ENCODE measurements around the gene DBNDD2. TPM values are rescaled to one million over a fixed set of nuclear protein-coding genes. Genes with fewer than 3 reads are reported as not detected.

Gene DBNDD2
- total RNA-seq, 1 donor, result 6.6 TPM

DNA sequence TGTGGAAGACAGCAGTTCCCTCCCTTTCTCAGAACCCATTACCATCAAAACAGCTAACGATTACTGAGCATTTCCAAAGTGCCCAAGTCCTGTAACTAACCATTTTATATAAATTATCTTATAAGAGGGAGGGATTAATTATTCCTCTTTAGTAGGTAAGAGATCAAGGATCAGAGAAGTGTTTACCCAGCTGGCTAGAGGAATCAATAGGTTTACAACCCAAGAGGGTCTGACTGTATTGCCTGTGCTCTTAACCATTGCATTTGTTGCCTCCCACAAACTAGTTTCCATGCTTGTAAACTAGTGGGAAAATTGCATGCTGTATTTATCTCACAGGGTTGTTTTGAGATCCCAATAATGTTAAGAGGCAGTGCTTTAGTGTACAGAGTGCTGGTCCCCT lies 3.7 kb upstream of the DBNDD2 start:
- H3K9me3 ChIP-seq (ENCODE audit: low read depth, low read length), result no peaks in the 10 kb centered on the region
- no peak overlapping the region for H3K4me3 ChIP-seq (ENCODE audit: low read length)
- H3K27me3 ChIP-seq (ENCODE audit: insufficient read depth, low read length), result peaks cover 8% of the 10 kb centered on the region
- H3K4me1 ChIP-seq (ENCODE audit: insufficient read depth, low read length), result peaks cover 31% of the 10 kb centered on the region

- H3K27me3 ChIP-seq (ENCODE audit: insufficient read depth, low read length), result peaks cover 8% of the 10 kb centered on the region
- H3K4me3 ChIP-seq (ENCODE audit: low read length), result peak overlapping the region; percentile 57
Measured at GRCh38 chr20:45405571-45406259, 2.4 kb upstream of the DBNDD2 start.

GRCh38 chr20:45406260-45407066 lies 1.6 kb upstream of the DBNDD2 start:
- Histone ChIP-seq H3K9me3 (ENCODE audit: low read depth, low read length) (no peaks in the 10 kb centered on the region), H3K4me1 (ENCODE audit: insufficient read depth, low read length) (peaks cover 31% of the 10 kb centered on the region), H3K4me3 (ENCODE audit: low read length) (peak overlapping the region; percentile 57), H3K27me3 (ENCODE audit: insufficient read depth, low read length) (peaks cover 8% of the 10 kb centered on the region)

More at GRCh38 chr20:45405571-45406259, 2.4 kb upstream of the DBNDD2 start:
- H3K9me3 ChIP-seq (ENCODE audit: low read depth, low read length), result no peaks in the 10 kb centered on the region
- H3K4me1 ChIP-seq (ENCODE audit: insufficient read depth, low read length), result peaks cover 31% of the 10 kb centered on the region

GRCh38 chr20:45407067-45407745 lies 883 bp upstream of the DBNDD2 start:
- peak overlapping the region; percentile 57 for H3K4me3 ChIP-seq (ENCODE audit: low read length)
- no peaks in the 10 kb centered on the region for H3K9me3 ChIP-seq (ENCODE audit: low read depth, low read length)
- peaks cover 8% of the 10 kb centered on the region for H3K27me3 ChIP-seq (ENCODE audit: insufficient read depth, low read length)
- H3K4me1 ChIP-seq (ENCODE audit: insufficient read depth, low read length), result peaks cover 31% of the 10 kb centered on the region

DNA sequence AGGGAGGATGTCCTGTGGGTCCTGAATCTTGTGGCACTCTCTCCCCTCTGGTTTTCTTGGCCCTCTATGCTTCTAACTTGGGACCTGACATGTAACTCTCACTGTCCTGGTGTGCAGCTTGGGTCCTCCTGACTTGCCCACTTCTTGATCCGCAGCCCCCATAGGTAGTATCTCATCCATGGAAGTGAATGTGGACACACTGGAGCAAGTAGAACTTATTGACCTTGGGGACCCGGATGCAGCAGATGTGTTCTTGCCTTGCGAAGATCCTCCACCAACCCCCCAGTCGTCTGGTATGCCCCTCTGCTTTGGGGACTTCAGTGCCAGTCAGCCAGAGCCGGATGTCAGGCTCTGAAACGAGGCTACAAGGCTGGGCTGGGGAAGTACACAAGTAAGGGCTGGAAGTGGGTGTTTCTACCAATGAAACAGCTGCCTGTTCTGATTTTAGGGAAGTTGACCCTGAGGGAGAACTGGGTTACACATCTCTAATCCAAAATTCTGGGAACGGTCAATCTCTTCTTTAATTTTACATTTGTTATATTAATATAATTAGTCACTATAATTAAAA lies 641 bp downstream of the DBNDD2 start:
- no peaks in the 10 kb centered on the region for H3K9me3 ChIP-seq (ENCODE audit: low read depth, low read length)
- H3K4me1 ChIP-seq (ENCODE audit: insufficient read depth, low read length), result peaks cover 31% of the 10 kb centered on the region
- peaks cover 8% of the 10 kb centered on the region for H3K27me3 ChIP-seq (ENCODE audit: insufficient read depth, low read length)
- H3K4me3 ChIP-seq (ENCODE audit: low read length), result no peak overlapping the region

GRCh38 chr20:45409521-45410272 lies 1.6 kb downstream of the DBNDD2 start:
- Histone ChIP-seq H3K4me3 (ENCODE audit: low read length) (no peak overlapping the region), H3K4me1 (ENCODE audit: insufficient read depth, low read length) (peaks cover 31% of the 10 kb centered on the region), H3K27me3 (ENCODE audit: insufficient read depth, low read length) (peaks cover 6% of the 10 kb centered on the region), H3K9me3 (ENCODE audit: low read depth, low read length) (no peaks in the 10 kb centered on the region)

DNA sequence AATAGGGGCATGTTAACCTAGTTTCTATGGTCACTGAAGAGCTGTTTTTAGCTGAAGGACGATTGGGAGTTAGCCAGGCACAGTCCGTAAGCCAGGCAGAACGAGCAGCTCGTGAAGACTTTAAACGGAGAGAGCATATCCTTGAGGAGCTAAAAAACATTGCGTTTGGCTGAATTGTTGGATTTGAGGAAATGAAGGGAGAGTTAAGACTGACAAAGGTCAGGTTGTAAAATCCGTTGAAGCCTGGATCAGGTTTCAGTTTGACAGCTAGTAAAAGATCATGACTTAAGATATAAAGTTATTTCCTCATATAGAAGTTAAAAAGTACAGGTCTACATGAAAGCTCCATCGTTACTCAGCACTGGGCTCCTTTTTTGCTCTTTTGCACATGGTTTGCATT lies 2.8 kb downstream of the DBNDD2 start:
- no peaks in the 10 kb centered on the region for H3K27me3 ChIP-seq (ENCODE audit: insufficient read depth, low read length)
- H3K4me1 ChIP-seq (ENCODE audit: insufficient read depth, low read length), result peaks cover 24% of the 10 kb centered on the region
- no peaks in the 10 kb centered on the region for H3K9me3 ChIP-seq (ENCODE audit: low read depth, low read length)
- no peak overlapping the region for H3K4me3 ChIP-seq (ENCODE audit: low read length)

GRCh38 chr20:45412653-45413052 lies 4.6 kb downstream of the DBNDD2 start:
- no peak overlapping the region for H3K4me3 ChIP-seq (ENCODE audit: low read length)
- H3K9me3 ChIP-seq (ENCODE audit: low read depth, low read length), result no peaks in the 10 kb centered on the region
- H3K4me1 ChIP-seq (ENCODE audit: insufficient read depth, low read length), result peaks cover 23% of the 10 kb centered on the region
- no peaks in the 10 kb centered on the region for H3K27me3 ChIP-seq (ENCODE audit: insufficient read depth, low read length)

DNA sequence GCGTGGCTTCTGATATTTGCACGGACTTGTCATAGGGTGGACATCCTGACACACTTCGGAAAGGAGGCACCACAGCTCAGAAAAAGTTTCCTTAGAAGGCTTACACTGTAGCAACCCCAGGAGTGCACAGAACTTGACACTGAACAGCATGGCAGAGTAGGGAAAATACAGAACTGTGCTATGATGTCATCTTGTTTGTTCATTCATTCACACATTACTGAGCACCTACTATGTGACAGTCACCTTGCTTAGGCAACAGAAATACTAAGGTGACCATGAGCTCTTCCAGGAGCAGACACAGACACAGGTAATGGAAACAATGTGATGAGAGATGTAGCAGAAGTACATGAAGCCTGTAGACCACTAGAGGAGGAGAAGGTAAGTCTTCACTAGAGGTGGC lies 5.4 kb downstream of the DBNDD2 start:
- Histone ChIP-seq H3K9me3 (ENCODE audit: low read depth, low read length) (no peaks in the 10 kb centered on the region), H3K4me1 (ENCODE audit: insufficient read depth, low read length) (peaks cover 21% of the 10 kb centered on the region)

DNA sequence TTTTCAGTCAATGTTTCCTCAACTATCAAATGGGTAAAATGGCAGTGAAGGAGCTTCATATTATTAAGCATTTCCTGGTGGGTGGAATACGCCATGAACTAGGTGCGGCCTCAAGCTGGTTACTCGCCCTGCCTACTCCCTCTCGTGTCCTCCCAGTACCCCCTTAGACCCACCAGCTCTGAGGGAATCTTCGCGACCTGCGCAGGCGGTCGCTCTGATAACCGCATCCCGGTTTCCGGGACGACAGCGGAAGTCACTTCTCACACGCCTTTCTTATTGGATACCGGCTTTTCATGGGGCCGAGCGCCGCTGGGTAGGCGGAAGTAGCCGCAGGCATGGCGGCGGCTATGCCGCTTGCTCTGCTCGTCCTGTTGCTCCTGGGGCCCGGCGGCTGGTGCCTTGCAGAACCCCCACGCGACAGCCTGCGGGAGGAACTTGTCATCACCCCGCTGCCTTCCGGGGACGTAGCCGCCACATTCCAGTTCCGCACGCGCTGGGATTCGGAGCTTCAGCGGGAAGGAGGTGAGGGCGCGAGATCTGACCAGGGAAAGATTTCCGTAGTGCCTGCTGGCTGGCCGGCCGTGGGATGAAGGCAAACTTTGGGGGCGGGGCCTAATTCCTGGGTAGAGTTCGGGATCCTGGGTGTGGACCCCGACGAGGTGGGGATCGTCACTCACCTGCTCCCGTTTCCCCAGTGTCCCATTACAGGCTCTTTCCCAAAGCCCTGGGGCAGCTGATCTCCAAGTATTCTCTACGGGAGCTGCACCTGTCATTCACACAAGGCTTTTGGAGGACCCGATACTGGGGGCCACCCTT lies 7.9 kb downstream of the DBNDD2 start, which contains the start of gene PIGT:
Gene PIGT, plus strand, starts transcription at position 320 of the 816 bp plus-strand sequence. Its CDS starts 16 bp downstream, at position 336.
- peaks cover 16% of the 10 kb centered on the region for H3K4me1 ChIP-seq (ENCODE audit: insufficient read depth, low read length)
- no peaks in the 10 kb centered on the region for H3K27me3 ChIP-seq (ENCODE audit: insufficient read depth, low read length)
- H3K9me3 ChIP-seq (ENCODE audit: low read depth, low read length), result no peaks in the 10 kb centered on the region
- peak within 1 kb of the TSS; percentile 98 for H3K4me3 ChIP-seq (ENCODE audit: low read length)

More for the DNA sequence above, 5.4 kb downstream of the DBNDD2 start:
- no peak overlapping the region for H3K4me3 ChIP-seq (ENCODE audit: low read length)
- no peaks in the 10 kb centered on the region for H3K27me3 ChIP-seq (ENCODE audit: insufficient read depth, low read length)

GRCh38 chr20:45416917-45417316 lies 8.8 kb downstream of the DBNDD2 start:
- no peaks in the 10 kb centered on the region for H3K9me3 ChIP-seq (ENCODE audit: low read depth, low read length)
- H3K27me3 ChIP-seq (ENCODE audit: insufficient read depth, low read length), result no peaks in the 10 kb centered on the region
- H3K4me3 ChIP-seq (ENCODE audit: low read length), result peak overlapping the region; percentile 98
- peaks cover 16% of the 10 kb centered on the region for H3K4me1 ChIP-seq (ENCODE audit: insufficient read depth, low read length)

DNA sequence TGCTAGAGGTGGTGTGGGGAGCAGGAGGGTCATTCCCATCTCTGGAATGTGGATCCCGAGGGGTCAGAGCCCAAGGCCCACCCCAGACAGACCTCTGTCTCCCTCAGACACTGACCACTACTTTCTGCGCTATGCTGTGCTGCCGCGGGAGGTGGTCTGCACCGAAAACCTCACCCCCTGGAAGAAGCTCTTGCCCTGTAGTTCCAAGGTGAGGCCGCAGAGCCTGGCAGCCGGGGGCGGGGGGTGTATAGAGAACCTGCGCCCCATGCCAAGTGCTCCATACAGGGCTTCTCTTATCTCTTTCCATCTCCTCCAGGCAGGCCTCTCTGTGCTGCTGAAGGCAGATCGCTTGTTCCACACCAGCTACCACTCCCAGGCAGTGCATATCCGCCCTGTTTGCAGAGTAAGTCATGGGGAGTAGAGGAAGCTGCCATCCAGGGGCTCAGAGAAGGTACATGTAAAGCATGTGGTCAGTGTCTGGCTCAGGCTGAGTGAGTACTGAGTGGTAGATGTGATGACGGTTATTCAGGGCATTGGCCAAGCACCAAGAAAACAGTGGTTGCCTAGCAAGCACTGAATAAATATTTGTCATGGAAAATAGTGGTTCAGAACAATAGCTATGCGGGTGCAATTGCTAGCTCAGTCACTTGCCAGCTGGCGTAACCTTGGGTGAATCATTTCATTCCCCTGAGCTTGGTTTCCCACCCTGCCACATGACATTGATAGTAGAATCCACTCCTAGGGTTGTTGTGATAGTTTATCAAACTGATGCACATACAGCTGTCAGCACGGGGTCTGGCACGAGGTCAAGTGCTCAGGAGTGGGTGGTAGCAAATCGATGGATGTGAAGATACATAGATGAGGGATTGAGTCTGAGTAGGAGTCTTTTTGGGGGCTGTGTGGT lies 11.4 kb downstream of the DBNDD2 start:
- Histone ChIP-seq H3K27me3 (ENCODE audit: insufficient read depth, low read length) (no peaks in the 10 kb centered on the region), H3K9me3 (ENCODE audit: low read depth, low read length) (no peaks in the 10 kb centered on the region), H3K4me3 (ENCODE audit: low read length) (no peak overlapping the region), H3K4me1 (ENCODE audit: insufficient read depth, low read length) (peaks cover 16% of the 10 kb centered on the region)

GRCh38 chr20:45420125-45420524 lies 12.0 kb downstream of the DBNDD2 start:
- H3K9me3 ChIP-seq (ENCODE audit: low read depth, low read length), result no peaks in the 10 kb centered on the region
- no peak overlapping the region for H3K4me3 ChIP-seq (ENCODE audit: low read length)
- no peaks in the 10 kb centered on the region for H3K27me3 ChIP-seq (ENCODE audit: insufficient read depth, low read length)
- peaks cover 16% of the 10 kb centered on the region for H3K4me1 ChIP-seq (ENCODE audit: insufficient read depth, low read length)
